Effector CD4-positive, alpha-beta T cell (primary cell): ENCODE measurements around the gene XAGE2. TPM values are rescaled to one million over a fixed set of nuclear protein-coding genes. Genes with fewer than 3 reads are reported as not detected.
"Not testable (repeated sequence)": the region's sequence is repeated elsewhere in the genome, so short reads cannot be mapped to it uniquely, and the experiment has no call there.

Experiments used
- DNase-seq: peaks from one replicate; pipeline ENCODE4 v3.0.0-alpha.2; 2020
- total RNA-seq: gene quantifications from one replicate; lab custom pipeline; 2026; lab: John Stamatoyannopoulos, UW

The XAGE2 gene, protein sequence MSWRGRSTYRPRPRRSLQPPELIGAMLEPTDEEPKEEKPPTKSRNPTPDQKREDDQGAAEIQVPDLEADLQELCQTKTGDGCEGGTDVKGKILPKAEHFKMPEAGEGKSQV
- total RNA-seq = not detected

DNA sequence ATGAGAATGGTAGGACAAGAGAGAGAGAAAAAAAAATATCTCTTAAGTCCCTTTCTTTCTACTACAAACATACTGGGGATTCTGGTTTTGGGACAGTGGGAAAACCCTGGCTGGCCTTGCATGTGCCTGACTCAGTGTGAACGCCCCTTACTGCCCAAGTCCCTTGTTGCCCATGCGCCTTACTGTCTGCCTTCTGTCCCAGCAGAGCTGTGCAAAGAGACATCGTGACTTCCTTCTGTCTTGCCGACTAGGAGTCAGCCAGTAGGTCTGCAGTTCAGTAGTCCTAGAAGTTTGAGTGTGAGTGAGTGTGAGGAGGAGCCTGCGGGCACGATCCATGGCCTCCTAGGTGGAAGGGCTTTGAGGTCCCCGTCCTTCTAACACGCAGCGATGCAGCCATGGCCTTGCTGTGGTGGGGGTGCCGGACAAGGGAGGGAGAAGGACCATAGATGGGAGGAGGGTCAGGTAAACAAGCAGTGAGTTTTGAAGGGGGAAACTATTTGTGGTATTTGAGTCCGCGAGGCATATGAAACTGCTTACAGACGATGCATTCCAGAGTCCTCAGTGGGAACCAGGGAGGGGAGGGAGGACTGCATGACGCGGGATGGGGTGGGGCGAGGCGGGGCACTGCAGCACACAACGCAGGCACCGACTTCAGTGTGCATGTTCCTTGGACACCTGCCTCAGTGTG, at the start of gene XAGE2:
Gene XAGE2 (plus strand): TSS at position 654 of the 688 bp plus-strand sequence. CDS start 994 bp downstream, outside the sequence.
- no peak for DNase-seq

- no peak for DNase-seq
Measured at GRCh38 chrX:52337410-52337809, 31.4 kb upstream of the XAGE2 start.

DNA sequence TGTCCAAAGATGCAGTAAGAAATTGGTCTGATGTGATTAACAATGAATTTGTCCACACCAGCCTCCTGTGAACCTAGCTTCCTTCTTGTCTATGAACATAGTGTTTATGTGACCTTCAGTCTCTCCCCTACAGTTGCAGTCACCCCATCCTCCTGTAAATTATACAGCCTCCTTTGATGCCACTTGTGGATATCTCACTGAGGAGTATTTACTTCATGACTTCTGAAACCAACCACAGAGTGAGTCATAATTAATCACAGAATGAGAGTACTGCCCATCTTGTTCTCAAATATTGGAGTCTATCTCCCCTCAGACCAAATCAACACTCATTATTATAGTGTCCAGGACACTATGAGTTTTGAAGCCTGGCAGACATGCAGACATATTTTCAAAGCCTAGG, 27.3 kb upstream of the XAGE2 start:
- DNase-seq = no peak

DNA sequence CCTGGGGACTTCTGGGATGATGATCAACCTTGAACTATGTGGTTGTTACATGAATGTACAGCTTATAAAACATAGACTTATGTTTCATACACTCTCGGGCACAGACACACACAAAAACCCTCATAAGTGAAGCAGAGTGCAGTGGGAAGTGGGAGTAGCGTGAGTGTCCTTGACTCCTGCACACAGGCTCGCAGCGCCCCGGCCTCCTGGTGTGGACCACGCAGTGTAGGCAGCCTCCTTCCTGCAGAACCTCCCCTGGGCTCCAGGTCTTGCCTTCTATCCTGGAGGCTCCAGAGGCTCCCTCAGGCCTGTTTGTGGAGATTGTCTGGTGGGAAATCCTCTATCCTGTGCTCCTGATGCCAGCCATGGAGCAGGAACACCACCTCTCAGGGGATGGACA, 25.7 kb upstream of the XAGE2 start:
- DNase-seq = not testable (repeated sequence)

GRCh38 chrX:52345402-52345801, 23.4 kb upstream of the XAGE2 start:
- DNase-seq = not testable (repeated sequence)

- no peak for DNase-seq
Measured at GRCh38 chrX:52346174-52347165, 22.4 kb upstream of the XAGE2 start.

DNA sequence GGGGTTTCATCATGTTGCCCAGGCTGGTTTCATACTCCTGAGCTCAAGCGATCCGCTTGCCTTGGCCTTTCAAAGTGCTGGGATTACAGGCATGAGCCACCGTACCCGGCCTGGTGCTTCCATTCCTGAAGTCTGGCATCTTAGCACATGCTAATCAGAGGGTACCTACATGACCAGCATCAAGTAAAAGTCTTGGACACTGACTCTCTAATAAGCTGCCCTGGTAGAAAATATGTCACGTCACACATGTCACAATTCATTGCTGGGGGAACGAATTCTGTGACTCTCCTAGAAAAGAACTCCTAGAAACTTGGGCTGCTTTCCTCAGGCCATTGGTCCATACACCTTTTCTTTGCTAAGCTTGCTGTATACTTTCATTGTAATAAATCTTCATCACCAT, 19.1 kb upstream of the XAGE2 start:
- DNase-seq = no peak

GRCh38 chrX:52352551-52352950, 16.3 kb upstream of the XAGE2 start:
- no peak for DNase-seq

GRCh38 chrX:52353838-52354237, 15.0 kb upstream of the XAGE2 start:
- DNase-seq = no peak

DNA sequence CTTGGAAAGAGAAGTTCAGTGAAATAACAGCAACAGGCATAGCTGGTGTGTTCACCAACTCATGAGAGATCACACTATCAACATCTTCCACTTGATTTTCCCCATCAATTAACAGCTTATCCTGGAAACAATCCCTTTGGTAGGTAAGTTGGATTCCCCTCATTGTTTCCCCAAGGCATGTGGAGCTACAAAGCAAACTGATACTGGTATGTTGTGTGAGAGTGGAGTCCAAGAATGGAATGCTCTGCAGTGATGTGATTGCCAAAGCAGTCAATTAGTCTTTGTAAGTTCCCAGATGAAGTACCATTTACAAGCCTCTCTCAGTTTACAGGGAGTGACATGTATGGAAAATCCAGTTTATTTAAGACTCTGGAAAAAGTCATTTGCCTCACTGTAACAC, 13.7 kb upstream of the XAGE2 start:
- DNase-seq = no peak

DNA sequence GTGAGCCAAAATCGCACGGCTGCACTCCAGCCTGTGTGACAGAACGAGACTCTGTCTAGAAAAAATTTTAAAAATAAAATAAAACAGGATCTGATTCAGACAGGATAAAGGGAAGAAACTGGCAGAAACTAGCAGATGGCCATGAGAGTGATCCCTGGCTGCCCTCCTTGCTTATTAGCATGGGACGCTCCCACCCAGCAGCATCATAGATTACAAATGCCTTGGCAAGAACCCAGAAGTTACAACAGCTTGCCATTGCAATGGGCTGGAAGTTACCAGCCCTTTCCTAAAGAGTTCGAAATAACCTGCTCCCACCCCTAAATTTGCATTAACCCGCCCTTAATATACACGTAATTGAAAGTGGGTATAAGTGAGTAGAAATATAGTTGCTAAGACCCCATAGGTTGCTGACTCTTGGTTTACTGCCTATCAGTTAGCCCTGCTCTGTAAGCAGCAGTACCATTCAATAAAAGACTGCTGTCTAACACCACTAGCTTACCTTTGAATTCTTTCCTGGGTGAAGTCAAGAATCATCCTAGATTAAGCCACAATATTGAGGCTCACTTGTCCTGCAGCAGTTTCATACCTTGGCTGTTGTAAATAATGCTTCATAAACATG, 9.1 kb upstream of the XAGE2 start:
- no peak for DNase-seq

DNA sequence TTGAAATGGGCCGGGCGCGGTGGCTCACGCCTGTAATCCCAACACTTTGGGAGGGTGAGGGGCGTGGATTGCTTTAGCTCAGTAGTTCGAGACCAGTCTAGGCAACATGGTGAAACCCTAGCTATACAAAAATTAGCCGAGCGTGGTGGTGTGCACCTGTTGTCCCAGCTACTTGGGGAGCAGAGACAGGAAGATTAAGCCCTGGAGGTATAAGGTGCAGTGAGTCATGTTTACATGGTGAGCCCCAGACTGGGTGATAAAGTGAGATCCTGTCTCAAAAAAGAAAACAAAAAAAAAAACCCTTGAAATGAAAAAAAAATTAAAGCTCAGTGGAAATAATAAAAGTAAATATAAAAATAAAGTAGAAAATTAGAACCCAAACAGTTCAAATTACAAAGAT, 6.9 kb upstream of the XAGE2 start:
- DNase-seq = no peak

GRCh38 chrX:52363247-52363883, 5.5 kb upstream of the XAGE2 start:
- DNase-seq = no peak

- DNase-seq = no peak
Measured at GRCh38 chrX:52378870-52379269, 10.0 kb downstream of the XAGE2 start.

DNA sequence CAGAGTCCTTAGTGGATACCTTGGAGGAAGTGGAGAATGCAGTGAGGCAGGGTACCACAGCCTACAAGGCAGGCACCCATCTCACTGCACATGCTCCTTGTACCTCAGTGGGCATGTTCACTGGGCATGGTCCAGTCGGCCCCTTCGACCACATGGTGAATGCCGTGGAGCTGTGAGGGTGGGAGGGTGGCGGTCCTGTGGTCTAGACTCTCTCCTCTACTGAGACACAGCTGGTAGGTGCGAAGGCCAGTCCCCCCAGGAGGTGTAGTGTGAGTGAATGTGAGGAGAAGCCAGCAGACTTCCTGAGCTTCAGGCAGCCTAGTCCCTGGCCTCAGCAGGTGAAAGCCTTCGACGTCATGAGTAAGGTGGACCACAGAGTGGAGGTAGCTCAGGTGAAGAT, 12.2 kb downstream of the XAGE2 start:
- no peak for DNase-seq

DNA sequence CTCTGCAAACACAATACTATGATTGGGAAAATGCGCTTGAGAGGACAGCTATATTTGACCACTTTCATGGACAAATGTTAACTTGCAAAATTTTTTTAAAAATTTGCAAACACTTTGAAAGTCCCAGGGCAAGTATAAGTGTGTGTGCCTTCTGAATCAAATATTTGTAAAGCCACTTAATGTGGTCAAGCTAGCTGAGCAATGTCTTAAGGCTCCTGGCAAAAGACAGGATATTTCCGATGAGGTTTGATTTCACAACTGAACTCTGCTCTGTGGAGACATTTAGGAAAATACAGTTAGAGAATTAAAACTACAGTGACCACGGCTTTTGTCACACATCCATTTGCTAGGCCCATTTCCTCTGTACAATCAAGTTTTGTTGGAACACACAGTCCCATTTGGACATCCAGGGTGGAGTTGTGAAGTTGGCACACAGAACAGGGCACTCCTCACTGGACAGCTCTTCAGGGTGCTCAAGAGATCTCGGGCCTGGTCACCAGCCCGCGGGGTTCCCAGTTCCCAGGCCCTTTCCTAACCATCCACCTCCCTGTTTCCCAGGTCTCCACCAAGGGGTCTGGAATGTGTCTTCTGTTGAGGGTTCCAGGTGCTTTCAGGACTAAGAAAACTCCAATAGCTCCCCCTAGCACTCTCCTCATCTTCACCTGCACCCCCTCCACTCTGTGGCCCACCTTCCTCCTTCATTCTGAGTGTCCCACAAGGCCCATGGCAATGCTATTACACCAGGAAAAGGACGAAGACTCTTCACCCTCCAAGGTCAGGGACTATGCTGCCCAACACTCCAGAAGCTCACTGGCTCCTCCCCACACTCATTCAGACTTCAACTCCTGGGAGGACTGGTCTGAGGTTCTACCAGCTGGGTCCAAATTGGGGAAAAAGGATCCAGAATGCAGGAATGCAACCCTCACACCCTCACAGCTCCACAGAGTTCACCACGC, 41.9 kb downstream of the XAGE2 start:
- no peak for DNase-seq

- no peak for DNase-seq
Measured at GRCh38 chrX:52415304-52415703, 46.5 kb downstream of the XAGE2 start.

- no peak for DNase-seq
Measured at GRCh38 chrX:52416816-52417215, 48.0 kb downstream of the XAGE2 start.

DNA sequence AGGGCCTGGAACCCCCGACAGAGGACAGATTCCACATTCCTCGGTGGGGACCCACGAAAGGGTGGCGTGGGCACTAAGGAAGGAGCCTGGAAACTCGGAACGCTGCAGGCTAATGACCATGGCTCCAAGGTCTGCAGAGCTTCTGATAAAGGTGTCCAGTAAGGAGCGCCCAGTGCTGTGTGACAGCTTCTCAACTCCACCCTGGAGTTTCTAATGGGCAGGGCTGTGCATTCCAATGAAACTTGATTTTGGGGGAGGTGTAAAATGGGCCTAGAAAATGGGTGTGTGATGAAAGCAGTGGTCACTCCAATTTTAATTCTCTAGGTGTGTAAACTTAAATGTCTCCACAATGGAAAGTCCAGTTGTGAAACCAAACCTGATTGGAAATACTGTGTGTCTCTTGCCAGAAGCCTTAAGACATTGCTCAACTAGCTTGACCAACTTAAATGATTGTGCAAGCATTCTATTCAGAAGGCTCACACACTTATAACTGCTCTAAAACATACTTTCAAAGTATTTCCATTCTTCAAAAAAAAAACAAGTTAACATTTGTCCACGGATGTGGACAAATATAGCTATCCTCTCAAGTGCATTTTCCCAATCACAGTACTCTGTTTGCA, 52.1 kb downstream of the XAGE2 start:
- no peak for DNase-seq

DNA sequence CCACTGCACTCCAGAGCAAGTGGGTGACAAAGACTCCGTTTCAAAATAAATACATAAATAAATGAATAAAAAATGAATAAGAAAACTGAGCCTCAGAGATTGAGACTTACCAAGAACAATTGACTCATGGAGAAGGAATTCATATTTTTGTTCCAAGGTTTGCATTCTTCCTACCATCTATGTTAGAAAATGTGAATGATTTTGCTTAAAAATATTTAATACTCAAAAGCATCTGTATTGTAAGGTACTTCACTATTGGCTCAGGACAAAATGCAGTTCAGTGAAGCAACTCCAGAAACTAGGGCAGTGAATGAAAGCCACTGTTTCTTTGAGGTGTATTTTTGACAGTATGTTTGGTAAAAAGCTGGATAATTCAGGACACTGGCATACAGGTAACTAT, 54.1 kb downstream of the XAGE2 start:
- no peak for DNase-seq

- no peak for DNase-seq
Measured at GRCh38 chrX:52424656-52425055, 55.8 kb downstream of the XAGE2 start.
